ENCODE data around the gene TMEM269. TPM values are rescaled to one million over a fixed set of nuclear protein-coding genes. Genes with fewer than 3 reads are reported as not detected.

The TMEM269 gene
- total RNA-seq, 1 donor from 2014 or later = 0.18 TPM

- no peak for DNase-seq (ENCODE audit: low spot score)
These were observed 36.9 kb downstream of the TMEM269 start for GRCh38 chr1:42821690-42822089.

- DNase-seq (ENCODE audit: low spot score) = no peak
These were observed 38.1 kb downstream of the TMEM269 start for GRCh38 chr1:42822800-42823392.

- DNase-seq (ENCODE audit: low spot score) = no peak
These were observed 39.8 kb downstream of the TMEM269 start for GRCh38 chr1:42824481-42825035.

- no peak for DNase-seq (ENCODE audit: low spot score)
These were observed 40.5 kb downstream of the TMEM269 start for GRCh38 chr1:42825036-42825851.

DNA sequence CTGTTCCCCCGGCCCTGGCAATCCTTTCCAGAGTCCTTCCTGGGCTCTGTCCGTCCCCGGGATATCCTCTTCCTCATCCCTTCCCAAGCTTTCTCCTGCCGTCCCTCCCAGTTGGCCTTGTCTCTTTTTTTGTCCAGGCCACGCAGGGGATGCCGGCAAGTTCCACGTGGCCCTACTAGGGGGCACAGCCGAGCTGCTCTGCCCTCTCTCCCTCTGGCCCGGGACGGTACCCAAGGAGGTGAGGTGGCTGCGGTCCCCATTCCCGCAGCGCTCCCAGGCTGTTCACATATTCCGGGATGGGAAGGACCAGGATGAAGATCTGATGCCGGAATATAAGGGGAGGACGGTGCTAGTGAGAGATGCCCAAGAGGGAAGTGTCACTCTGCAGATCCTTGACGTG is 45.8 kb downstream of the TMEM269 start:
- no peak for DNase-seq (ENCODE audit: low spot score)

DNA sequence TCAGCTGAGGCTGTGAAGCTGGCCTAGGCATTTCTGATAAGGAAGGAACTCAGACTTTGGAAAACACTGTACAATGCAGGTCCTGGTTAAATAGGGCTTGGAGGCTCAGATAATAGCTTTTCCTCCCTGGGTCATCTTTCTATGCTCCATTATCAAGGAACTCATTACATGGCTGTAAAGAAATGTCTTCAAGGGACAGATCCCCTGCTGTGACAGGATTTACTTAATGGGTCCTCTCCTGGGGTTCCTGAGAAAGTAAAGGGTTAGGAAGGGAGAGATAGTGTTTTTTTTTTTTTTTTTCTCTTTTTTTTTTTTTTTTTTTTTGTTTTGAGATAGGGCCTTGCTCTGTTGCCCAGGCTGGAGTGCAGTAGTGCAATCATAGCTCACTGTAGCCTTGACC is 46.5 kb downstream of the TMEM269 start:
- DNase-seq (ENCODE audit: low spot score) = no peak

DNA sequence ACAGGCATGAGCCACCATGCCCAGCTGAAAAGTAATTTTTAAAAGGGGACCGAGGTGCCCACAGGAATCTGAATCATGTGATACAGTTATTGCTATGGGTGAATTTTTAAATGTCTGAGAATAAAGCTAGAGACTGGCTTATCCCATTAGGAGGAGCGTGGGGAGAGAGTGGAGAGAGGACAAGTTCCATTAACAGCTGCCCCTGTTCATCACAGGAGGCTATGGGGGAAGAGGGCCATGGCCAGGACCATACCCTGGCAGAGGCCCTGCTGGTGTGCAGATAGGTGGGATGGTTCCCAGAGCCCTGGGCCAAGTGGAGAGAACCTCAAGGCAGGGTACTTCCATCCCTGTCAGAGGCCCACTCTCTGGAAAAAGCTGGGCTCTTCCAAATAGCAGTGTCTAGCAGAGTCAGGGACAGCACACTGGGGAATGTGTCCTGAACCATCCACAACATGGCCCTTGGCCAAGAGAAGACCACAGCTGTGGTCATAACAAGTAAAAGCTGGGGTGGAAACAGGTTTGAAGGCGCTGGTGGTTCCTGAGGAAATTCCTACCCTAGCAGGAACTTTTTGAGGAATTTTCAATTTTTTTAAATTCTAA is 48.0 kb downstream of the TMEM269 start:
- DNase-seq (ENCODE audit: low spot score) = no peak

DNA sequence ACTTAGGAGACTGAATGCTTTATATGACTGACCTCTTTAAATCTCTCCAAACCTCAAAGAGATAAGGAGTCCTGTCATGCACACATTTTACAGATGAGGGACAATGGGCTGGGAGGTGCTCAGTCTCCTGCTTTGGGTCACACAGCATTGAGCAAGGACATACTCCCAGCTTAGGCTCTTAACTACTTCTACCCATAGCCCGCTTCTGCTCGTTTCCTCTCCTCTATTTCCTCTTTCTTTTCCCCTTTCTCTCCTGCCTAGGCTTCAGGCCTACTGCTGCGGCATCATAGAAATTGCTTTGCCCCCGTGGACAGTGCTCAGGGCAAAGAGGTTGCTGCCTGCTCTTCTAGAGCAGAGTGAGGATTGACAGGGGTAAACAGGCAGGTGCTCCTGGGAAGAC is 49.2 kb downstream of the TMEM269 start:
- DNase-seq (ENCODE audit: low spot score) = no peak

- DNase-seq (ENCODE audit: low spot score) = no peak
These were observed 50.0 kb downstream of the TMEM269 start for GRCh38 chr1:42834803-42835202.

DNA sequence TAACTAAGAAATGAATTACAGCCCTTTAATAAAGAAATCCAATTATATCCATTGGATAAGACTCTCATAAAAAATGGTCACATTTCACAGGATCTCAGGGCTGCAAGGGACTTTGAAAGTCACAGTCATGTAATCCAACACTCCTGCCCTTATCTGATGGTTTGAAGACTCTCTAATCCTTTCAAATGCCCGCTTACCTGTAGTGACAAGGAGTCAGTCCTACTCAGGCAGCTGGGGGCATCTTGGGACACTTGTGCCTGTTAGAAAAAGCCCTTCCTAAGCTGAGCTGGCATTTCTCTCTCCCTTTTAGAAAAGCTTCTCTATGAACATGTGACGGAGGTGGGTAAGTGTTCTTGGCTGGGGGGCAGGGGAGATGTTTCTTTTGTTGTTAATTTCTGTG is 50.6 kb downstream of the TMEM269 start:
- no peak for DNase-seq (ENCODE audit: low spot score)

DNA sequence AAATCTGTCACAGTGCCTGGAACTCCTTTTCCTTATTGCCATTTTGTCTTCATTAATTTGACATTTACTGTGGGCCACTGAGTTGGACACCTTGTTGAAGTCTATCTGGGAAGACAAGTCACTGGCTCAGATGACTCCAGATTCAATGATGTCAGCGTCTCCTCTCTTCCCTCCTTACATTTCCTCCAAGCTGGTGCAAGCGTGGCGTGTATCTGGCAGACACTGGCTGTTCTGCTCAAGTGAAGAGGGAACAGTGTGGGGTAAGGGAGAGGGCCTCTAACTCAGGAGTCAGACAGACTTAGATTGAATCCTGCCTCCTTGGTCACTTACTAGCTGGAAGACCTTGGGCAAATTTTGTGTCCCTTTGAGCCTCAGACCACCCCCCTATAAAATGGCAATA is 52.9 kb downstream of the TMEM269 start:
- no peak for DNase-seq (ENCODE audit: low spot score)

GRCh38 chr1:42838482-42839190 is 53.8 kb downstream of the TMEM269 start:
- no peak for DNase-seq (ENCODE audit: low spot score)

DNA sequence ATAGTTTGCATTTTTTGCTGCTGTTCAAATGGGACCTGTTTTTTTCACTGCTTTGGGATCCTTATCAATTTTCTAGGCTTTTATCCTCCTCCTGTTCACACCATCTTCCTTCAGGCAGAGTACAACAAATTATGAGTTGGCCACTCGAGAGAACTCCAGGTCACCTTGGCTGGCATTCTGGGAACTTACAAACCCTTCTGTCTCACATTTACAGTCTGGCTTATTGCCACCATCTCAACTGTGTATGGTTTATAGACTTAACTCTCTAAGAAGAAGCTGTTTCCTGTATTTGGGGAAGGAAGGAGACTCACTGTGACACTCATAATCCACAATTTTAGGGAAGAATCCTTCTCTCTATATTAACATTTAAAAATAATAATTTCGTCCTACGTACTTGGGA is 56.2 kb downstream of the TMEM269 start:
- DNase-seq (ENCODE audit: low spot score) = no peak

DNA sequence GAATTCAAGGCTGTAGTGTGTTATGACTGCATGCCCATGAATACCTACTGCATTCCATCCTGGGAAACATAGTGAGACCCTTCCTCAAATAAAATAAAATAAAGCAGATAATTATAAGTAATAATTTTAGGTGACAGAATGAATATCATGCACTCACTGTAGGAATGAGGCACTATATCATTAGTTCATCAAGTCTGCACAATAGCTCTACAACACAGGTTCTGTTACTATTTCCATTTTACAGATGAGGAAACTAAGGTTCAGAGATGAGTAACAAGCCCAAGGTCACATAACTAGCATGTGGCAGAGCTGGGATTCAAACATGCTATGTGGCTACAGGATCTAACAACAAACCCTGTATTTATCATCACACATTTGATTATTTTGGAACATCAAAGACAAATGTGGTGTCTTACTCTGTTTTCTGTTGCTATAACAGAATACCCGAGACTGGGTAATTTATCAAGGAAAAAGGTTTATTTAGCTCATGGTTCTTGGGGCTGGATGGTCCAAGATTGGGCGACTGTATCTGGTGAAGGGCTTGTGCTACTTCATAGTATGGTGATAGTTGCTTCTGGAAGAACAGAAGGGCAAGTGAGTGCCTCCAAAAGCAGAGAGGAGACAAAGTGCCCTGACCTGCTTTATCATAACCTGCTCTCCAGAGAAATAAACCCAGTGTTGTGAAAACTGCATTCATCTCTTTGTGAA is 56.8 kb downstream of the TMEM269 start:
- DNase-seq (ENCODE audit: low spot score) = no peak

GRCh38 chr1:42844592-42845140 is 59.9 kb downstream of the TMEM269 start:
- DNase-seq (ENCODE audit: low spot score) = no peak

DNA sequence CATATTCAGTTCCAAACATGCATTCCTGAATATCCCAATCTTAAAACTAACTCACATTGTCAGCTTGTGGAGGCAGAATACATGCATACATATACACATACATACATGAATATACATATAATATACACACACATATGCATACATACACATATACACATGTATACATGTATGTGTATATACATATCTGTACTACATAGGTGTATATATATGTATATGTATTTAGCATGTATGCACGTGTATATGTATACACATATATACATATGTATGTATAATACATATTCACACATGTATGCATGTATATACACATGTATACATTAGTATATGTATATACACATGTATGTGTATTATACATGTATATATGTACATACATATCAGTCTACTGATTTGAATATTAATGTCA is 60.4 kb downstream of the TMEM269 start:
- no peak for DNase-seq (ENCODE audit: low spot score)

- DNase-seq (ENCODE audit: low spot score) = no peak
These were observed 61.1 kb downstream of the TMEM269 start for GRCh38 chr1:42845866-42846256.

DNA sequence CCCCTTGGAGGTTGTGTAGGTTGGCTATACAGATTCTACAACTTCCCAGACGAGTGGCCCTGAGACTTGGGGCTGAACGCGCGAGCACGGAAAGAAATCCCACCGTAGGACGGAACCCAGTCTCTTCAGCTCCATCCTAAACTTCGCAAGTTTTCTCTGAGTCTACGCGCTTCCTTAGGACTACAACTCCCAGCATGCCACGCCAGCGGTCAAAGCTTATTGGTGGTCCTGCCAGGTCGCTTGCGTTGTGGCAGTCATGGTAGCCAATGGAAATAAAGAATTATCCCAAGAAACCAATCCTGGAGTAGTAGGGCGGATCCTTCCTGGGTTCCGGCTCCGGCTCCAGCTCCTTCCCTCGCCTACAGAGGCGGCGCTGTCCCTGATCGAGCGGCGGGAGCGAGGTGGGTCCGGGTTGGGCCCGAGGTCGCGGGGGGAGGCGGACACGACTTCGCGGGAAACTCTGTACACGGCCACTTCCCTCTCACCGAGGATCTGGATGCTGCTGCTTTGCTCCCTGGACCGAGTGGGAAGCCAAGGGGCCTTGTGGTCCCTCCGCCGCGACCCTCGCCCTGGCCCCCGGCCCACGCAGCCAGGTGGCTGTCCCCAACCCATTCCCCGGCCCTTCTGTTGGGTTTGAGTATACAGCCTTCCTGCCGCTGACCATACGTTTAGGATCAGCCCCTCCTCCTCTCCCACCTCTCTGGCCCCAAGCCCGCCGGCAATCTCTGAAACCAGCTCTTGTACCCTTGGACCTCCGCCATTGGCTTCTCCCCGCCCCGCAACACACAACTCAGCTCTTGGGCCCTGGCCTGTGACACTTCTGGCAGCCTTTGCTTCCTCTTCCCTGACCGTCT is 61.7 kb downstream of the TMEM269 start, which contains the start of gene ZNF691:
Gene ZNF691, plus strand, starts transcription at position 357 of the 854 bp plus-strand sequence. CDS start 3,046 bp downstream, outside the sequence.
- peak; percentile 95 for DNase-seq (ENCODE audit: low spot score)

- DNase-seq (ENCODE audit: low spot score) = no peak
These were observed 62.4 kb downstream of the TMEM269 start for GRCh38 chr1:42847111-42847595.

Data from ureter (tissue), 1 donor.